Measurements from ENCODE around the gene CNOT2.

The CNOT2 gene, protein sequence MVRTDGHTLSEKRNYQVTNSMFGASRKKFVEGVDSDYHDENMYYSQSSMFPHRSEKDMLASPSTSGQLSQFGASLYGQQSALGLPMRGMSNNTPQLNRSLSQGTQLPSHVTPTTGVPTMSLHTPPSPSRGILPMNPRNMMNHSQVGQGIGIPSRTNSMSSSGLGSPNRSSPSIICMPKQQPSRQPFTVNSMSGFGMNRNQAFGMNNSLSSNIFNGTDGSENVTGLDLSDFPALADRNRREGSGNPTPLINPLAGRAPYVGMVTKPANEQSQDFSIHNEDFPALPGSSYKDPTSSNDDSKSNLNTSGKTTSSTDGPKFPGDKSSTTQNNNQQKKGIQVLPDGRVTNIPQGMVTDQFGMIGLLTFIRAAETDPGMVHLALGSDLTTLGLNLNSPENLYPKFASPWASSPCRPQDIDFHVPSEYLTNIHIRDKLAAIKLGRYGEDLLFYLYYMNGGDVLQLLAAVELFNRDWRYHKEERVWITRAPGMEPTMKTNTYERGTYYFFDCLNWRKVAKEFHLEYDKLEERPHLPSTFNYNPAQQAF

DNA sequence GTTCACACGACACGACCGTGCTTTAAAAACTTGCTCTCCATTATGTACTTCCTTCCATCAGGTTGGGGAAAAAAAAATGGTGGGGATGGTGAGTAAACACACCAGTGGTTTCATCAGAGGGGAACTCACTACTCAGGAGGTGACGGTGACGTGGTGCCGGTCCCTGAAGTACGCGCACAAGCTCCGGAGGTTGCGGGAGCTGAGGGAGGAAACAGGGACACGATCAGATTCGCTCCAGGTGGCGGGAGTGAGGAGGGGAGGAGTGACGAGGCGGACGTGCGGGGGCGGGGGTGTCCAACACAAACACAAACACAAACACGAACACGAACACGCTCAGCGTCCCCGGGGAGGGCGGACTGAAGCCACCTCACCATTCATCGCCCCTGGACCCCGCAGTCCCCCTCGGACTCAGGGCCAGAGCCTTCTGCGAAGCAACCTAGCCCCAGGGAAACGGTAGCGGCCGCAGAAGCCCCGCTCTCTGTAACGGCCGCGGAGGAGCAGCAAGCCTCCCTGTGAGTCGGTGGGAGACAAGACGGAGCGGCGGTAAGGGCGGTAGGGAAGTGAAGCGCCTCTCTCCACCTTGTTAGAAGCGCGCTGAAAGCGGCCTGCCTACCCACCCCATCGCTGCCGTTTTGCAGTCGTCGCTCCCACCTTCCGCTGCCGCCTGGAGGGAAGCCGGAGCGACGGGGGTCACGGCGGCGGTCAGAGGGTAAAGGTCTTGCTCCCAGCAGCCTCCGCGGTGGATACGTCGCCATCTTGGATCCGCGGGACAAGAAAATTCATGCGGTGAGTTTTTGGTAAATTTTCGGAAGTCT lies at the start of gene CNOT2:
Gene CNOT2, plus strand, starts transcription at position 739 of the 815 bp plus-strand sequence. CDS start 34,794 bp downstream, outside the sequence.
- no peak for FAIRE-seq

DNA sequence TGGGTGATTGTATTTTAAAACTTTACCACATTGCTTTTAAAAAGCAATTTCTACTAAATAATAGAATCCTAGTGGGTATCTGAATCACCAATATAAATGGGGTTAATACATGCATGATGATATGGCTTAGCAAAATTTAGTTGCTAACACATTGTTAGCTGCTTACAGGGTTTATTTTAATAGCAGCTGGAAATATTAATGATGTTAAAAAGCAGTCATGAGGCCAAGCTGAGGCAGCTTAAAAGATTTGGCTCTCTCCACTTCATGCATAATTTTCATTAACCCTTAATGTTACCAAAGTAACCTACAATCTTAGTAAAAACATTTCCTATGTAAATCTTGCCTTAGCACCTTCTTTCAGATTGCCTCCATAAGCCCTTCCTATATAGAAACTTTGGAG lies 49.2 kb upstream of the CNOT2 start:
- FAIRE-seq = no peak

DNA sequence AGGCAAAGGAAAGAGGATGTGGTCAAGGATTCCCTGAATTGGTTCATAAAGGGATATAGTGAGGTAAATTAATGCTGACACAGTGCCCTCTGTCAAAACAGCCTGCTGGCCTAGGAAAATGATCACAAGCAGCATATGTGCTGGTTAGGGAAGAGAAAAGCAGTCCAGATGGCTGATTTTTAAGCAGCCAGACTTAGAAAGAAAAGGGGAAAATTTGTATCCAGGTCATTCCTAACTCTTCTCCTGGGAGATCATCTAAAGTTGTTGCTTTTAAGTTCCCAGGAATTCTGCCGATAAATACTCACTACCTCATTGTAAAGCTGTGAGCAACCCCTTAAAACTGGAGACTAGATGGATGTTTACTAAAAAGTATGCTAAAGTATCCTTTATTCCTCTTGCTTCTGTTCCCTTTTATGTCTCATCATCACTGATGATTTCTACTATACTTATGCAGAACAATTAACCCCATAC lies 46.4 kb upstream of the CNOT2 start:
- FAIRE-seq = no peak

DNA sequence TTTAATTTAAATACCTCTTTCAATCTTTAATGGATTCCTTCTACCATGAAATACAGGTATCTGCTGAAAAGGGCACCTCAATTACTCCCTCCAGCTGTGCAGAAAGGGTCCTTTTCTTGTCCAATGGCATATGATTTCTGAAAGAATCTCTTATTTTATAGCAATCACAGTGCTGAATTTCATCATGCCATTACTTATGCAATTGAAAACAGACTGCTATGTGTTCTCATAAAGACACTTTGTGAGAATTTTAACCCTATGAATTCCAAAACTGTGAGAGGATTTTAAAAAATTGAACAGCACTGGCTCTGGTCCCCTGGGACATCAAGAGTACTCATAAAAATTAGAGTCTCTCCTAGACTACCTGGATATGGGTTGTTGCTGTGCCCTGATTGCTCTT lies 45.9 kb upstream of the CNOT2 start:
- no peak for FAIRE-seq

DNA sequence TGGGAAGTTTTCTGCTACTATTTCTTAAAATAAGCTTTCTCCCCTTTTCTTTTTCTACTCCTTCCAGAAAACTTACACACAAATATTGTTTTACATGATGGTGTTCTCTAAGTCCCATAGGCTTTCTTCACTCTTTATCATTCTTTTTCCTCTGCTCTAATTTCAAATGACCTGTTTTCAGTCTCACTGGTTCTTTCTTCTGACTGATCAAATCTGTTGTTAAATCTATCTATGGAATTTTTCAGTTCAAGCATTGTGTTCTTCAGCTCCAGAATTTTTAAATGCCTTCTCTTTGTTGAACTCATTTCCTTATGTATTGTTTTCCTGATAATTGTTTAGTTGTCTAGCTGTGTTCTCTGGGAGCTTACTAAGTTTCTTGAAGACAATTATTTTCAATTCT lies 29.5 kb upstream of the CNOT2 start:
- FAIRE-seq = no peak

DNA sequence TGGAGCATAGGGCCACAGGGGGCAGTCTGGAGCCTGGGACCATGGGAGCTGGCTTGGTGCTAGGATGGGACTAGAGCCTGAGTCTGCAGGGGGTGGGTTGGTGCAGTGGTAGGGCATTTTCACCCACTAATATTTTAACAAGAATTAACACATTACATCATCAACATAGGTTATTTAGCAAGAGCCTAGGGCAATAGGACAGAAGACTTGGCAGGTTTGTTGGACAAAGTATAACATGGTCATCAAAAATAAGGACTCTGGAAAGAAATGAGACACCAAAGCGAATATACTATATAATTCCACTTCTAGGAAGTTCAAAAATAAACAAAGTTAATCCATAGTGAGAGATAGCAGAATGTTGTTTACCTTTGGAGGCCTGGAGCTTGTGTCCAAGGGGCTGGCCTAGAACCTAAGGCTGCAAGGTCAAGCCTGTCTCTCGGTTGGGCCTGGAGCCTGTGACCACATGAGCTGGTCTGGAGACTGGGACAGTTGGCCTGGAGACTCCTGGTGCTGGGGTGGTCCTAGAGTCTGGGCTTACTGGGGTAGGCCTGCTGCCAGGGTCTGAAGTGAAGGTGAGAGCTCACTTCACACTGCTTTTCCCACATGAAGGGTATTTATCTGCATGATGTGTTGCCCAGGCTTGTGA lies 28.1 kb upstream of the CNOT2 start:
- FAIRE-seq = no peak

DNA sequence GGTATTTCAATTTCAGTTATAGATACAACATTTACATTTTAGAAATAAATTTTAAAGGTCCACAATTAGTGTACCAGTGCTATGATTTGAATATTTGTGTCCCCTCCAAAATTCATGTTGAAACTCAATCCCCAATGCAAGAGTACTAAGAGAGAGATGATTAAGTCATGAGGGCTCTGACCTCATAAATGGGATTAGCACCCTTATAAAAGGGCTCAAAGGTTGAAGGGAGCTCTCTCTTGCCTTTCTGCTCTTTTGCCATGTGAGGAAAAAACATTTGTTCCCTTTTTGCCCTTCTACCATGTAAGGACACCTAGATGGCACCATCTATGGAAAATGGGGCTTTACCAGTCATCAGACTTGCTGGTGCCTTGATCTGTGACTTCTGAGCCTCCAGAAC lies 25.8 kb upstream of the CNOT2 start:
- FAIRE-seq = no peak

DNA sequence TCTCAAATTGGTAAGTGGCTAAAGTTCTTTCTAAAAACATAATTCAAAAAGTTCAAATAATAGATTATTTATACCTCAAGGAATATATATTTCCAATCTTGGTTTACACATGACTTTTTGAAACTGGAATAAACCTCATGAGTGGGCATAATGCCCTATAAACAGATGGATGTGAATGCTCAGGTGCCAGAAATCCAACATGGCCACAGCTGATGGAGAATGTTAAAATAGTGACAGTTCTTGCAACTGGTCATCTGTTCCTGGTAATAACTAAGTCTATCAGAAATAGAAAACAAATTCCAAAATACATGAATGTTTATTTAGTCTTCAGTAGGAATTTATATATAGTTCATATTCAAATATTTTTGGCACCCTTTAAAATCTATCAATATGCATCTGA lies 21.6 kb upstream of the CNOT2 start:
- FAIRE-seq = no peak

DNA sequence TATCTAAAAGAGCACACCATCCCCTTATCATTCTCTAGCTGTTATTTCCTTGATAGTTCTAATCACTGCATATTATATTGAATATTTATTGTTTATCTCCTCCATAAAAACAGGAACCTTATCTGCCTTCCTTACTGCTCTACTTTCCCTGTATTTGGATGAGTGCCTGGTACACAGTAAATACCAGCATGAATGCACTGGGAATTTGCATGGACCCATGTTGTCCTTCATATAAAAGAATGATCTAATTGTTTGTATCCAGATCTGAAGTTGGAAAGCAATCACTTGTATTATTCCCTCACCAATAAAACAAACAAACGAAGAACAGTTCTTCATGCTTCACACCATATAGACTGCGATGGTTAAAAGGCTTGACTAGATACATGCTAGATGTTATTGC lies 15.3 kb upstream of the CNOT2 start:
- FAIRE-seq = no peak

DNA sequence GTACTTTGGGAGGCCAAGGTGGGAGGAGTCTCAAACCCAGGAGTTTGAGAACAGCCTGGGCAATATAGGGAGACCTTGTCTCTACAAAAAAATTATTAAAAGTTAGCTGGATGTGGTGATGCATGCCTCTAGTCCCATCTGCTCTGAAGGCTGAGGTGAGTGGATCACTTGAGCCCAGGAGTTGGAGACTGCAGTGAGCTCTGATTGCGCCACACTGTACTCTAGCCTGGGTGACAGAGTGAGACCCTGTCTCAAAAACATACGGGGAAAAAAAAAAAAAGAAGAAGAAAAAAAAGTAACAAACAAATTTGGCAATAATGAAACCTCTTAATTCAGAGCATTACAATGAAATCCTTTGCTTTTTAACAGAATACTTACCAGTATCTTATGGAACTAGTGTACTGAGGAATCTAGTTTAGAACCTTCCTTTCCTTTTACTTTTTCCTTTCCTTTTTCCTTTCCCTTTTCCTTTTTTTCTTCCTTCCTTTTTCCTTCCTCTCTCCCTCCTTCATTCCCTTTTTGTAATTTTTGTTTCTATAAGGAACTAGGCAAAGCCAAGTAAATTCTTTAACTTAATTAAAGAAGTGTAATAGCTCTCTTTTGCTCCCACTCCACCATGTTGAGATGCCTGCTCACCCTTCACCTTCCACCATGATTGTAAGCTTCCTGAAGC lies 12.2 kb upstream of the CNOT2 start:
- no peak for FAIRE-seq

DNA sequence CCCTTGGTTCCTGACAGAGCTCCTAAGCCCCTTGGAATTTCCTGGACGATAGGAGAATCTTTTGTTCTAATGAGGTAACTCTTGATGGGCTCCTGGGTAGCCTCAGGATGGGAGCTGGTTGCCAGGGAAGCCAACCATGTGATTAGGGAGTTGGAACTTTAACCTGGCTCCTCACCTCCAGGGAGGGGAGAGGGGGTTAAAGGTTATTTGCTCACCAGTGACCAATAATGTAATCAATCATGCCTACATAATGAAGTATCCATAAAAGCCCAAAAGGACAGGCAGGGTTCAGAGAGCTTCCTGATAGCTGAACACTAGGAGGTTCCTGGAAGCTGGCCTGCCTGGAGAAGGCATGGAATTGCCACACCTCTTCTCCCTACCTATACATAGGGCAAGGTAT lies 6.2 kb upstream of the CNOT2 start:
- no peak for FAIRE-seq

DNA sequence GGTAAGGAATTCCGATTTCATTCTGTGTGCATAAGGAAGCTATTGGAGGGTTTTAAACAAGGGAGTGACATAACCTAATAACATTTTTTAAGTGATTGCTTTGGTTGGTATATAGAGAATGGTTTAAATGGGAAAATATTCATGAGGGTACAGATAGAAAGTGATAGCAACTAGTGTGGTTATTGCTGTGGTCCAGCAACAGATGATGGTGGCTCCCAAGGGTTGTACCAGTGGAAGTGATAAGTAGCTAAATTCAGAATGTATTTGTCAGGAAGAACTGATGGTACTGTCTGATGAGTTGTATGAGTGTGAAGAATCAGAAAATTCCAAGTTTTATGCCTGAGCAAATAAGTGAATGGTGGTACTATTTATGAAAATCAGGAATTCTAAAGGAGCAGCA lies 2.6 kb upstream of the CNOT2 start:
- FAIRE-seq = no peak

DNA sequence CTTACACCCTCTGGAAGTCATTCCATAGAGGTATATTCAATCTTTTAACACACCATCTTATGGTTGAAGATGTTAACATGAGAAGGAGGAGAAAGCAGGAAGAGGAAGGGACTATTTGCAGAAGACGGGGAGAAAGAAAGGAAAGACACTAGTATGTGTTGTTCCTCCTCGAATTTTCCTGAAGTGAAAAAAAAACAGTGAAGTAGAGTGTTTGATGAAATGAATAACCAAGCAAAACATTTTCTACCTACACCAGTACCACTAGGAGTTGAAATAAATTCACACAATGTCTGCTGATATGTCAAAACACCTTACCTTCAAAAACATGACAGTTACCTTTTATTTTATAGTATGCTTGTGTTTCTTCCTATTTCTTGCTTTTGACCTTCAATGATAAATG lies 1.4 kb upstream of the CNOT2 start:
- FAIRE-seq = no peak

DNA sequence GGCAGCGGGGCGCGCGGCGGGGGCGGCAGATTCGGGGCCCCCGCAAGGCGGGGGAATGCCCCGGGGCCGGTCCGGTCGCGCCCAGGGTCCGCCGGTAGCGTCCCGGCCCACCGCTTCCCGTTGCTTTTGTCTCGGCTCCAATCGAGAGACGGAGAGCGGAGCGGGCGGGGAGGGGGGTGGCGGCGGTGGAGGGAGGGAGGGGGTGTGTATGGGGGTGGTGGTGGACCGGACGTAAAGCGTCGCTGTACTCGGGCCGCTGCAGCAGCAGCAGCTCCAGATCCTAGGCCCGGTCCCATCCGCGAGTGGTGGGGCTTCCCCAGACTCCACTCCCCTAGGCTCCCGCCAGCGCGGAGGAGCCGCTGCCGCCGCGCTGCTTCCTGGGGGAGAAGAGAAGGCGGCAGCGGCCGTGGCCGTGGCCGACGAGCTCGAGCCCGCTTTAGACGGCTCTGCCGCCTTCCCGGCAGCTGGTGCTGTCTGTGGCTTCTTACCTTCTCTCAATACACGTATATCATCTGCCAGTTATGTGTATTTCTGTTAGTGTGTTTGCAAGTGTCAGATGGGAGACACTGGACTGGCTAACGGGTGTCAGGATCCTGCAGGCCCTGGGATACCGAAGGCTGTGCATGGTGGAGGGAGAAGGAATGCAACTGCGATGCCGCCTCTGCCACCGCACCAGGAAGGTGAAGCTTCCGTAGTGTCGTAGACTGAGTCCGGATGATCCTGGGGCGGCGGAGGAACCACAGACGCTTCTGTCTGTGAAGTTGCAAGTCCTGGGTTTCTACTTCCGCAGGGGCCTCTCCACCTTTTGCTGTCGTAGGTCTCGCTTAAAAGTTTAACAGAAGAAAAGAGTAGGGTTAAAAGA lies 508 bp downstream of the CNOT2 start:
- no peak for FAIRE-seq

DNA sequence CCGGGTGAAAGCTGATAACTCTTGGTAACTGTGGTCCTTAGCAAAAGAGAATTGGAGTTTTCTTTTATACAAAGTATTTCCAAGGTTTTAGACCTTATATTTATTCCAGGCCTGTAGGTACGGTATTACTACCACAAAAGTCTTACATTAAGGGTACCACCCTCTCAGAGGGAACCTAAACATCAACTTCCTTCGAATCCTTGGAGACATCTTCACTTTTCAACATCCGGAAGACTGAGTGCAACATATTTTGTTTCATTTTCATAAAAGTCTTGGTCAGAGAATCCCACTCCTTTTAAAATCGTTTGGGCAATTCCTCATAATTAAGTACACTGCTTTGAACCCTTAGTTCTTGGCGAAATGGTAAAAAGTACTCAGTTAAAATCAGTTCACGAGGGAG lies 1.2 kb downstream of the CNOT2 start:
- FAIRE-seq = no peak

DNA sequence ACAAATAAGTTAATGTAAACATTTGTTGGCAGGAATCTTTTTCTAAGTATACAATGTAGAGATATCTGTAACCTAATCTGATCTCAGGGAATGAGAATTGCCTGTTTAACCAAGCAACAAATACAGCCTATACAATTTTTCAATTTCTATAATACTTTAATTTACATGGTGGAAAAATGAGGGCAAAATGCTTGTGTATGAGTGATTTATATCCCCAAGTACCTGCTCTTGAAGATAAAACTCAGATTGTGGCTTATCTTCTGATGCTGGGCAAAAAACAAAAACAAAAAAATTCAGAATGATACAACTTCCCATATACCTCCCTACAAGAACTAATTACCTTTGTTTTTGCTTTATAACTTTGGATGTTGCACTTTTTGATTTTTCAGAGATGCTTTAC lies 2.2 kb downstream of the CNOT2 start:
- FAIRE-seq = no peak

DNA sequence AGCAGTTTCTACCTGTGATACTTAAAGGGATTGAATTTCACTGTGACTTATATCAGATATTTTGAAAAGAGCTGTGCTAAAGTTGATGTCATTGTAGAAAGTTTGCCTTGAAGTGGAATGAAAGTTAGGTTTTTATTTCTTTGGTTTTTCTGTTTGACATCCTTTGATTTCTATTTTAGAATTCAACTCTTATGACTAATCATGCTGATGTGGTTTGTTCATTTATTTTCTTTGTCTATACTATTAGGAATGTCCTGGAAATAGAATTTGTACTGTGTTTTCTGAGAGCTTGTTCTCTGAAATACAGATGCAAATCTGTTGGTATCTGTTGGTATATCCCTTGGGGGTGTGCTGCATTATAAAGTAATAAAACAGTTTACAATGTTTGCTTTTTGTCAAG lies 3.3 kb downstream of the CNOT2 start:
- FAIRE-seq = no peak

DNA sequence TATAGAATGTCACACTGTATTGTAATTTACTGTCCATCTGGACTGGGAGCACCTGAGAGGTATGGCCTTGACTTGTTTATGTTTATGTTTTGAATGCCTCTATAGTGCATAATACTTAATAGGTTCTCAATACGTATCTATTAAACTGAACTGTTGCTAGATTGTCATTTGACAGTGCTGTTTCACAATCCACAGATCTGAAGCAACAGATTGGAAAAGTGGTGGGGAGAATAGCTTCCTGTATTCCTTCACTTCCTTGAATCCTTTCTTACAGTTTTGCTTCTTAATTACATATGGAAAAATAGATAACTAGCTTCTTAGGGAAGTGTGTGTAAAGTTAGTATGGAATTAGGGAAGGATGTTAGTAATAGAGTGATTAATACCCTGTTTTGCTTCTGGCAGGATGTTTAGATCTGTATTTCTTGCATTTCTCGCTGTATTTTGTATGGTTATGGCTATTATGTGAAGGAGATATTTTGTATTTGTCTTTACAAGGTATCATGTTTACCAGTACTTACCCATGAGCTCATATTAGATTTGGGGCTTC lies 4.5 kb downstream of the CNOT2 start:
- FAIRE-seq = no peak

DNA sequence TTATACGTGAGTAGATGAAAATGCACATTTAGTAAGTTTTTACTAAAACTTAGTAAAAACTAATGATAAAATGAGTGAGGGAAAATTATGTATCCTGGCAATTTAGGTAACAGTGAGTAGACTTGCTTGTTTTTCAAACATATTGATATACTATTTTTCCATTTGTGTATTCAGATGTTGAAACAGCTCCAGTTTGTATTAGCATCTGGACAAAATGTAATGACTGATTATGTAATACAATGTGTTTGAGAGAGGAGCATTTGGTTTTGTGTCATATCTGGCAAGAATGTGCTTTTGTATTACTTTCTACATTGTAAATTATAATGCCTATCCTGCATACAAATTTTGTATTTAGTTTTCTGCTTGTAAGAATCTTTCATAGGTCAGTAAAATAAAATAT lies 5.6 kb downstream of the CNOT2 start:
- no peak for FAIRE-seq

DNA sequence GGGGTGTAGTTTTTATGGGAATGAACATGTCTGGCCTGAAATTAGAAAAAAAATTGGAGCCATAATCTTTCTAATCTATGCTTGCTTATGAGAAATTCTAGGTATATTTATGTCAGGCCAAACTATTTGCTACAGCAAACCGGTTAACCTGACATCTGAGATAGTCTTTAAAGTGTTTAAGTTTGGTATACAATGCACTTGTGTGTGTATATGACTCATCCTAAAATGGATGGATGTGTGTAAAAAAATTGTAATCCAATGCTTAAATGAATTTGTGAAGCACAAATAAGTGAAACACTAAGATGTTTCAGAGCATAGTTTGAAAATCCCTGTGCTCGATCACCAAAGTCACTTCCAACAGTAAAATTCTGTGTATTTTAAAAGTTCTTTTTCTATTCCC lies 6.7 kb downstream of the CNOT2 start:
- no peak for FAIRE-seq

DNA sequence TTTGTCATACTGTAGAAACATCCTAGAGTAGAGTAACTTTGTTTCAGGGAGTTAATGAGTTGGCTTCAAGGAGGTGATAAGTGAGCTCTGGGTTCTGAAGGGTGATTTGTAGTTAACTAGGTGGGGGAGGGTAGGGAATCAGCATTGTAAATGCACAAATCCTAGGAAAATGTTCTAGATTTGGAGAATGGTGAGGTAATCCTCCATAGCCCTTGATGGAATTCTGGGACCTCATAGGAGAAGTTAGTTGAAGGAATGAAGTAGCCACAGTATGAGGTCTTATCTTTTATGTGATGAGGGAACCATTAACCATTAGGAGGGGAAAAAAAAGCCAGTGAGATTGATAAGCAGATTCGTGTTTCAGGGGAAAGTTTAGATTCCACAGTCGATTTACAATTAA lies 8.0 kb downstream of the CNOT2 start:
- no peak for FAIRE-seq

DNA sequence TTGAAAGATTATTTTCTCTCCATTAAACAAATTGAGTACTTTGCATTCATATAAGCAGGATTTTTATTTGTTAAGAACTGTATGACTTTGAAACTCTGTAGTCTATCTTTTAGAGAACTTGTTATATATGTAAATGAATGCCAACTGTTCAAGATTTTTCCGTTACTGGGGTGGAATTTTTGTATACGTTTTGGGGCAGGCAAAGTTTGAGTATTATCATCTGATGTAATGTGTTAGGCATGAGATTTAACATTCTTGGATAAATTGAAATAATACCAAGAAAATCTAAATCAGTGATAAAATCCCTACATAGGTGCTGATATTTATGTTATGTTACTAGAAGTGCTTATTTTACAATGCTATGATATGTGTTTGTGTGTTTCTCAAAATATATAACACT lies 8.4 kb downstream of the CNOT2 start:
- no peak for FAIRE-seq
